Mesothelial cell of epicardium (in vitro differentiated cells): ENCODE measurements around the gene ATP6V0A4. TPM values are rescaled to one million over a fixed set of nuclear protein-coding genes. Genes with fewer than 3 reads are reported as not detected.
"Not testable (repeated sequence)": the region's sequence is repeated elsewhere in the genome, so short reads cannot be mapped to it uniquely, and the experiment has no call there.

ENCODE experiments used
- DNase-seq, 2 experiments: peaks; one replicate each; pipeline ENCODE4 v3.0.0; 2021; ENCODE audit warnings: low spot score in 2 of 2; ENCODE audit not compliant: unreplicated experiment in 2 of 2
- H3K27ac Mint-ChIP-seq: 2 replicates; pipeline ENCODE4 v1.8.0; 2021; ENCODE audit warnings: mixed read lengths
- H3K27me3 Mint-ChIP-seq: 2 replicates; pipeline ENCODE4 v1.8.0; 2021; ENCODE audit warnings: low read depth, mixed read lengths
- H3K36me3 Mint-ChIP-seq: 2 replicates; pipeline ENCODE4 v1.8.0; 2021; ENCODE audit warnings: mixed read lengths
- H3K4me1 Mint-ChIP-seq: 2 replicates; pipeline ENCODE4 v1.8.0; 2021; ENCODE audit warnings: mixed read lengths
- H3K4me3 Mint-ChIP-seq: 2 replicates; pipeline ENCODE4 v1.8.0; 2021; ENCODE audit warnings: mild to moderate bottlenecking, moderate library complexity, mixed read lengths
- H3K9me3 Mint-ChIP-seq: 2 replicates; pipeline ENCODE4 v1.8.0; 2021; ENCODE audit warnings: mixed read lengths
- total RNA-seq: library from RNA; stranded (reverse); gene quantifications from 3 replicates; pipeline ENCODE4 v1.2.1, GENCODE V29; 2021
- TF ChIP-seq, protein P1 (sequence below): fragments of 200-600 bp; sonication (generic); IDR thresholded peaks from one replicate; pipeline ENCODE4 v1.5.0; 2021; ENCODE audit warnings: antibody characterized with exemption; ENCODE audit not compliant: unreplicated experiment

The ATP6V0A4 gene
- total RNA-seq, 1 donor from 2014 or later: 0.56 TPM

DNA sequence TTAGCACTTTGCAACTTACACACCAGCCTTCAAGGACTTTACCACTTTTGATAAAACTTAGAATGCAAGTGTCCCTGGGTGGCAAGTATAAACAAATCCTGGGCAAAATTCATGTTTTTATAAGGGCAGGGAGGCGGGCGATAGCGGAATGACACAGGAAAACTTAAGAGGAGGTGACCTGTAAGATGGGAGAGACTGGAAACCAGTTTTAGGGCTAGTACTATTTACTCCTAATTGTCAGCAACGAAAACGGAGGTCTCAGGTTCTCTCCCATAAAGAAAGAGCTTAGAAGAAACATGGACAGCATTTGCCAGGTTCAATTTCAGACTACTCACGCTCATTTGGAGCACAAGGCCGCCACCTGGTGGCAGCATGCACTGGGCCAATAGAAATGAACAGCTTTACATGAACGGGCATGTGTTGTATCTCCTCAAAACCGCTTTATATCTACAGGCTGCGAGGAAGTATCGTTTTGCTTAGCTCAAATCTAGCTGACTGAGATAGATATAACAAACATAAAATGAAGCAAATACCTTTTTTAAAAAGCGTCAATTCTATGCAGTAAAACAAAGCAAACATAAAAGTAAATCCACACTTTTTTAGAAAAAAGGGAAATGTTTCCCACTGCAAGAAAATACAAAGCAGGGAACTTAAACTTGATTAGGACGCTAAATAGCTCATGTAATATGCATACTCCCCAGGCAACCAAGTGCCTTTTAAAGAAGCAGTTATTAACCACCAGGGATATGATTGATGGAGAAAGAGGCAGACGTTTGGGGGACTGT lies 59.3 kb downstream of the ATP6V0A4 start:
- TF ChIP-seq, protein P1, sequence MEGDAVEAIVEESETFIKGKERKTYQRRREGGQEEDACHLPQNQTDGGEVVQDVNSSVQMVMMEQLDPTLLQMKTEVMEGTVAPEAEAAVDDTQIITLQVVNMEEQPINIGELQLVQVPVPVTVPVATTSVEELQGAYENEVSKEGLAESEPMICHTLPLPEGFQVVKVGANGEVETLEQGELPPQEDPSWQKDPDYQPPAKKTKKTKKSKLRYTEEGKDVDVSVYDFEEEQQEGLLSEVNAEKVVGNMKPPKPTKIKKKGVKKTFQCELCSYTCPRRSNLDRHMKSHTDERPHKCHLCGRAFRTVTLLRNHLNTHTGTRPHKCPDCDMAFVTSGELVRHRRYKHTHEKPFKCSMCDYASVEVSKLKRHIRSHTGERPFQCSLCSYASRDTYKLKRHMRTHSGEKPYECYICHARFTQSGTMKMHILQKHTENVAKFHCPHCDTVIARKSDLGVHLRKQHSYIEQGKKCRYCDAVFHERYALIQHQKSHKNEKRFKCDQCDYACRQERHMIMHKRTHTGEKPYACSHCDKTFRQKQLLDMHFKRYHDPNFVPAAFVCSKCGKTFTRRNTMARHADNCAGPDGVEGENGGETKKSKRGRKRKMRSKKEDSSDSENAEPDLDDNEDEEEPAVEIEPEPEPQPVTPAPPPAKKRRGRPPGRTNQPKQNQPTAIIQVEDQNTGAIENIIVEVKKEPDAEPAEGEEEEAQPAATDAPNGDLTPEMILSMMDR: peak; percentile 88
- Mint-ChIP-seq H3K27ac (peak overlapping the region; percentile 89), H3K27me3 (no peaks in the 10 kb centered on the region), H3K4me3 (peak overlapping the region; percentile 0), H3K36me3 (no peaks in the 10 kb centered on the region), H3K9me3 (no peaks in the 10 kb centered on the region), H3K4me1 (peaks cover 15% of the 10 kb centered on the region)
- DNase-seq: peak; percentile 63 to 91

DNA sequence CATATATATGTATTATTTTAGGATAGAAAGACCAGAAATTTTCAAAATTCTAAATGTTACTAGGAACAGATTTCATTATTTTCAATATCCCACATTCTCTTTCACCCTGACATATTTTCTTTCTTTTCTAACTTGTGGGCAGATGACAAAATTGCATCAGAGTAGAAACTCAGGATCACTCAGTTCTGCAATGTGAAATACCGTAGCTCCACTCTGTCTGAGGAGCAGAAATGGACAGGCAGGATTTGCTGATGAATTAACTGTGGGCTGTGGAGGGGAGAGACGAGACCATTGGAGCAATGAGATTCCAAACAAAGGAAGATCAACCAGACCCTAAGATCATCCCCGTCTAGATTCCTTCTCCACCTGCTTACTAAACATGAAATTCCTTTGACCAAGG lies 59.9 kb downstream of the ATP6V0A4 start:
- Mint-ChIP-seq H3K36me3 (no peaks in the 10 kb centered on the region), H3K27ac (peak overlapping the region; percentile 89), H3K9me3 (no peaks in the 10 kb centered on the region), H3K27me3 (no peaks in the 10 kb centered on the region), H3K4me1 (peaks cover 15% of the 10 kb centered on the region), H3K4me3 (peak overlapping the region; percentile 0)
- TF ChIP-seq, protein P1: no peak
- no peak for DNase-seq

DNA sequence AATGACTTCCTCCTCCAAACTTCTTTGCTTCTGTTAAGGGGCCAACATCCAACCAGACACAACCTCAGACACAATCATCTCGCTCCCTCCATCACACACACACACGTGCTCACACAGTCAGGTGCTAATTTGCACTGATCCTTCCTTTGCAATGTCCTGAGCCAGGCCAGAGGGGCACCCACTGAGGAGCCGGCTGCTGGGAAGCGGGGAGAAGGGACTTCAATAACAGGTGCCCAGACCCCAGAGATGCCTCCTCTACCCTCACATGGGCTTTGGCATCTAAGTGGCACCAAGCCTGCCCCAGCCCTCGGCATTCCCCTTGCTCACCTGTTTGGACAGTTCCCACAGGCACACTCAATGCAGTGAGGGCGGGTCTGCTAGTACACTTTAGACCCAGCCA lies 62.6 kb downstream of the ATP6V0A4 start:
- no peaks in the 10 kb centered on the region for H3K36me3 Mint-ChIP-seq
- H3K9me3 Mint-ChIP-seq: no peaks in the 10 kb centered on the region
- H3K4me1 Mint-ChIP-seq: peaks cover 16% of the 10 kb centered on the region
- TF ChIP-seq, protein P1: no peak
- DNase-seq: no peak
- no peak overlapping the region for H3K4me3 Mint-ChIP-seq
- H3K27ac Mint-ChIP-seq: no peak overlapping the region
- H3K27me3 Mint-ChIP-seq: no peaks in the 10 kb centered on the region

DNA sequence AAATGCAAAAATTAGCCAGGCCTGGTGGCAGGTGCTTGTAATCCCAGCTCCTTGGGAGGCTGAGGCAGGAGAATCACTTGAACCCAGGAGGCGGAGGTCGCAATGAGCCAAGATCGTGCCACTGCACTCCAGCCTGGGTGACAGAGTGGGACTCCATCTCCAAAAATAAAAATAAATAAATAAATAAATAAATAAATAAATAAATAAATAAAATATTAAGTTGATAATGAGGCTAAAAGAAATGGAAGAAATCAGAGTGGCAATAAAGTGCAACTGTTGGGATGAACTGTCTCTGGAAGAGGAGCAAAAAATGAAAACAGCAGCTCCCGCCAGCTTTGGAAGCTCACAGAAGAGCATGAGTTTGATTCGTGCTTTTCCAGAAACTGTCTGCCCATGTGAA lies 66.3 kb downstream of the ATP6V0A4 start:
- not testable (repeated sequence) for H3K36me3 Mint-ChIP-seq, H3K27ac Mint-ChIP-seq, H3K4me1 Mint-ChIP-seq, H3K27me3 Mint-ChIP-seq, DNase-seq, H3K9me3 Mint-ChIP-seq, H3K4me3 Mint-ChIP-seq

DNA sequence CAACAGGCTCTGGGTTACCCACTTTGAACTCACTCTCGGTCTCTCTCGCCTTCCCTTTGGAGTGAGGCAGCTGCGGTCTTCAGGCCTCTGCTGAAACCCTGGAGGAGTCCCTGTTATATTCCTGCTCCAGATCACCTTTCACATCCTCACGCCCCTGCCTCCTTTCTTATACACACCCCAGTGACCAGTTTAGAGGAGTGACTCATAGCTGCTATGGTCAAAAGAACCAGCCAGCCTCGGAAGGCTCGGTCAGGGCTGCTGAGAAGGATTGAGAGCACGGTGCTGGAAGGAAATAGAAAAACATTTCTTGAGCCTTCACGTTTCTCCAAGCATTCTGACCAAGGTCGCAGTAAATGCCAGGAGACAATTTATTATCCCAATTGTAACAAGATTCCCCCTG lies 68.6 kb downstream of the ATP6V0A4 start:
- no peak for DNase-seq
- peaks cover 8% of the 10 kb centered on the region for H3K4me1 Mint-ChIP-seq

More for the DNA sequence above, 68.6 kb downstream of the ATP6V0A4 start:
- Mint-ChIP-seq H3K27me3 (no peaks in the 10 kb centered on the region), H3K36me3 (no peaks in the 10 kb centered on the region), H3K4me3 (no peak overlapping the region), H3K27ac (no peak overlapping the region), H3K9me3 (peaks cover 7% of the 10 kb centered on the region)
- TF ChIP-seq, protein P1: no peak
